ENCODE results near the gene RXRB.
A peak's percentile ranks its signal among the peaks of the same experiment; 100 is the strongest.

Gene RXRB

GRCh38 chr6:33172688-33173534 is 27.6 kb downstream of the RXRB start:
- peak; percentile 70 for TF ChIP-seq CTCF (IDR thresholded peaks at IDR 0.05; ENCODE audit: borderline replicate concordance, control extremely low read depth, extremely low read depth, insufficient read depth, missing control alignments)
- in situ Hi-C loops (cut with MboI; ENCODE audit: low sequenced_read_pairs, unreplicated experiment), result no loop called here
- peak; percentile 82 for DNase-seq (ENCODE audit: low spot score)

GRCh38 chr6:33171880-33172687 is 28.4 kb downstream of the RXRB start:
- in situ Hi-C loops (cut with MboI; ENCODE audit: low sequenced_read_pairs, unreplicated experiment), result no loop called here
- DNase-seq (ENCODE audit: low spot score), result no peak
- TF ChIP-seq CTCF (IDR thresholded peaks at IDR 0.05; ENCODE audit: borderline replicate concordance, control extremely low read depth, extremely low read depth, insufficient read depth, missing control alignments), result no peak

GRCh38 chr6:33171016-33171879 is 29.2 kb downstream of the RXRB start:
- DNase-seq (ENCODE audit: low spot score), result no peak
- in situ Hi-C loops (cut with MboI; ENCODE audit: low sequenced_read_pairs, unreplicated experiment), result no loop called here
- no peak for TF ChIP-seq CTCF (IDR thresholded peaks at IDR 0.05; ENCODE audit: borderline replicate concordance, control extremely low read depth, extremely low read depth, insufficient read depth, missing control alignments)

GRCh38 chr6:33170176-33171015 is 30.1 kb downstream of the RXRB start:
- in situ Hi-C loops (cut with MboI; ENCODE audit: low sequenced_read_pairs, unreplicated experiment), result no loop called here
- TF ChIP-seq CTCF (IDR thresholded peaks at IDR 0.05; ENCODE audit: borderline replicate concordance, control extremely low read depth, extremely low read depth, insufficient read depth, missing control alignments), result no peak

GRCh38 chr6:33169291-33170175 is 30.9 kb downstream of the RXRB start:
- no peak for TF ChIP-seq CTCF (IDR thresholded peaks at IDR 0.05; ENCODE audit: borderline replicate concordance, control extremely low read depth, extremely low read depth, insufficient read depth, missing control alignments)
- in situ Hi-C loops (cut with MboI; ENCODE audit: low sequenced_read_pairs, unreplicated experiment), result no loop called here
- no peak for DNase-seq (ENCODE audit: low spot score)

More at GRCh38 chr6:33170176-33171015, 30.1 kb downstream of the RXRB start:
- DNase-seq (ENCODE audit: low spot score), result no peak
